ENCODE measurements around the gene SPON1. TPM values are rescaled to one million over a fixed set of nuclear protein-coding genes. Genes with fewer than 3 reads are reported as not detected.

Gene SPON1
- total RNA-seq, 1 experiment from 2014 or later: not detected

DNA sequence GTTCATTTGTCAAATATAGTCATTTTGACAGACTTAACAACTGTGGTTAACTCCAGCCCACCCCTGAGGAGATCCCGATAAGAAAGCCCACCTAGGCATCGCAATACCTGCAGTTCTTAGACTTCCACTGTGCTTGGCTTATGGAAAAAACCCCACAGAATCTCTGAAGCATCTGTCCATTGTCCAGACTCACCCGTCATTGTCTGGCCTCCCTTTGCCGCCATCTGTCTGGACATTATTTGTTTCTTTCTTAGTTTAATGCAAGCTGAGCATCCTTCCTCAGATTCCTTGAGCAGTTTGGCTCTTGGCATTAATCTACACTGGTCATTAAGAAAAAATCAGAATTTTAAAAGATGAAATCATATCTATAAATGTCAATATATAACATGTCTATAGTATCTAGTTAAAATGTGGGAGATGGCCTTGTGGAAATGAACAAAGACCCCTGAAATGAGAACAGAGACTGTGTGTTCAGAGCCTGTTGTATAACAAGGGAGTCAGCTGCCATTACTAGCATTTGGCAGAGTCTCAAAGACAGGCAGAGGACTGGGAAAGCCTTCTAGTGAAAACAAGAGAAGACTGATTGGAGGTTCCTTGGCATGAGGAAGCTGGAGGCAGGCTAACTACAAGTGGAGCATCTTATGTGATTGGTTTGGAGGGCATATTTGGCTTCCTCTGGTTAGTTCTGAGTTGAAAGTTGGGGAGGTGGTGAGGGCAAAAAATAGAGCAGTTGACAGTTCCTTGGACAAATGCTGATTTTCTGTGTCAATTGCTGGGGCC is 80.4 kb downstream of the SPON1 start:
- POLR2A ChIA-PET (ENCODE audit: unreplicated experiment): no interaction called here
- no peaks in the 10 kb centered on the region for H3F3A ChIP-seq (ENCODE audit: low read length, unreplicated experiment)
- intact Hi-C loops (cut with micrococcal nuclease): loop anchor here (5.0 kb wide), 1 partner anchor 104 kb away; no protein-coding TSS in a partner anchor
- DNase-seq: no peak
- no peaks in the 10 kb centered on the region for H3K4me1 ChIP-seq (ENCODE audit: insufficient read depth, low read length)
- no peaks in the 10 kb centered on the region for H3K9me2 ChIP-seq (replicated peaks; ENCODE audit: low read length)
- no peak overlapping the region for H2AFZ ChIP-seq (ENCODE audit: low read length)
- no peak for ATAC-seq
- H3K27ac ChIP-seq (ENCODE audit: low read length): no peak overlapping the region
- H3K9ac ChIP-seq (ENCODE audit: low read length): no peak overlapping the region
- H4K20me1 ChIP-seq (ENCODE audit: low read length): no peaks in the 10 kb centered on the region
- CTCF ChIA-PET: no interaction called here
- peaks cover 18% of the 10 kb centered on the region; the same call in 1 of the 2 replicates for H3K27me3 ChIP-seq (ENCODE audit: low read length)
- TF ChIP-seq EZH2phosphoT487 (IDR thresholded peaks at IDR 0.05; ENCODE audit: borderline replicate concordance, low read length) (no peak), EZH2 (IDR thresholded peaks at IDR 0.05; ENCODE audit: low read length, unreplicated experiment) (no peak)
- TF ChIP-seq, protein P1, sequence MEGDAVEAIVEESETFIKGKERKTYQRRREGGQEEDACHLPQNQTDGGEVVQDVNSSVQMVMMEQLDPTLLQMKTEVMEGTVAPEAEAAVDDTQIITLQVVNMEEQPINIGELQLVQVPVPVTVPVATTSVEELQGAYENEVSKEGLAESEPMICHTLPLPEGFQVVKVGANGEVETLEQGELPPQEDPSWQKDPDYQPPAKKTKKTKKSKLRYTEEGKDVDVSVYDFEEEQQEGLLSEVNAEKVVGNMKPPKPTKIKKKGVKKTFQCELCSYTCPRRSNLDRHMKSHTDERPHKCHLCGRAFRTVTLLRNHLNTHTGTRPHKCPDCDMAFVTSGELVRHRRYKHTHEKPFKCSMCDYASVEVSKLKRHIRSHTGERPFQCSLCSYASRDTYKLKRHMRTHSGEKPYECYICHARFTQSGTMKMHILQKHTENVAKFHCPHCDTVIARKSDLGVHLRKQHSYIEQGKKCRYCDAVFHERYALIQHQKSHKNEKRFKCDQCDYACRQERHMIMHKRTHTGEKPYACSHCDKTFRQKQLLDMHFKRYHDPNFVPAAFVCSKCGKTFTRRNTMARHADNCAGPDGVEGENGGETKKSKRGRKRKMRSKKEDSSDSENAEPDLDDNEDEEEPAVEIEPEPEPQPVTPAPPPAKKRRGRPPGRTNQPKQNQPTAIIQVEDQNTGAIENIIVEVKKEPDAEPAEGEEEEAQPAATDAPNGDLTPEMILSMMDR (conservative IDR thresholded peaks at IDR 0.05; ENCODE audit: low read depth, low read length): no peak
- no peak overlapping the region for H3K4me2 ChIP-seq (ENCODE audit: low read length)
- H3K4me3 ChIP-seq (ENCODE audit: low read length): no peak overlapping the region
- BruUV-seq (replicated peaks): no TSS peak
- no peaks in the 10 kb centered on the region for H3K79me2 ChIP-seq (ENCODE audit: low read length)
- H3K36me3 ChIP-seq (ENCODE audit: low read depth, low read length): no peaks in the 10 kb centered on the region
- H3K9me3 ChIP-seq (ENCODE audit: low read length): no peaks in the 10 kb centered on the region

GRCh38 chr11:14044916-14045315 is 82.4 kb downstream of the SPON1 start:
- H3K4me2 ChIP-seq (ENCODE audit: low read length): no peak overlapping the region
- H2AFZ ChIP-seq (ENCODE audit: low read length): no peak overlapping the region
- DNase-seq (no peak), ATAC-seq (no peak)
- H3F3A ChIP-seq (ENCODE audit: low read length, unreplicated experiment): no peaks in the 10 kb centered on the region
- intact Hi-C loops (cut with micrococcal nuclease): loop anchor here (5.0 kb wide), 1 partner anchor 102 kb away; no protein-coding TSS in a partner anchor
- H3K9ac ChIP-seq (ENCODE audit: low read length): no peak overlapping the region
- H3K9me2 ChIP-seq (replicated peaks; ENCODE audit: low read length): no peaks in the 10 kb centered on the region
- H3K36me3 ChIP-seq (ENCODE audit: low read depth, low read length): no peaks in the 10 kb centered on the region
- no TSS peak for BruUV-seq (replicated peaks)
- H3K27me3 ChIP-seq (ENCODE audit: low read length): peaks cover 24% of the 10 kb centered on the region; the same call in 1 of the 2 replicates
- CTCF ChIA-PET: no interaction called here
- H3K4me1 ChIP-seq (ENCODE audit: insufficient read depth, low read length): no peaks in the 10 kb centered on the region
- no peaks in the 10 kb centered on the region for H3K9me3 ChIP-seq (ENCODE audit: low read length)
- no peaks in the 10 kb centered on the region for H3K79me2 ChIP-seq (ENCODE audit: low read length)
- no peaks in the 10 kb centered on the region for H4K20me1 ChIP-seq (ENCODE audit: low read length)
- POLR2A ChIA-PET (ENCODE audit: unreplicated experiment): no interaction called here
- no peak overlapping the region for H3K27ac ChIP-seq (ENCODE audit: low read length)
- TF ChIP-seq EZH2phosphoT487 (IDR thresholded peaks at IDR 0.05; ENCODE audit: borderline replicate concordance, low read length): no peak
- no peak for TF ChIP-seq EZH2 (IDR thresholded peaks at IDR 0.05; ENCODE audit: low read length, unreplicated experiment)
- TF ChIP-seq, protein P1 (conservative IDR thresholded peaks at IDR 0.05; ENCODE audit: low read depth, low read length): no peak
- H3K4me3 ChIP-seq (ENCODE audit: low read length): no peak overlapping the region

- no peaks in the 10 kb centered on the region for H4K20me1 ChIP-seq (ENCODE audit: low read length)
These were observed 82.9 kb downstream of the SPON1 start for GRCh38 chr11:14045417-14045816.

More at GRCh38 chr11:14045417-14045816, 82.9 kb downstream of the SPON1 start:
- TF ChIP-seq, protein P1 (conservative IDR thresholded peaks at IDR 0.05; ENCODE audit: low read depth, low read length): no peak
- TF ChIP-seq EZH2 (IDR thresholded peaks at IDR 0.05; ENCODE audit: low read length, unreplicated experiment) (no peak), EZH2phosphoT487 (IDR thresholded peaks at IDR 0.05; ENCODE audit: borderline replicate concordance, low read length) (no peak)
- Histone ChIP-seq H2AFZ (ENCODE audit: low read length) (no peak overlapping the region), H3K79me2 (ENCODE audit: low read length) (no peaks in the 10 kb centered on the region), H3K4me3 (ENCODE audit: low read length) (no peak overlapping the region), H3K36me3 (ENCODE audit: low read depth, low read length) (no peaks in the 10 kb centered on the region), H3K27ac (ENCODE audit: low read length) (no peak overlapping the region), H3K9ac (ENCODE audit: low read length) (no peak overlapping the region), H3K27me3 (ENCODE audit: low read length) (peaks cover 24% of the 10 kb centered on the region; the same call in 1 of the 2 replicates), H3K4me1 (ENCODE audit: insufficient read depth, low read length) (no peaks in the 10 kb centered on the region), H3F3A (ENCODE audit: low read length, unreplicated experiment) (no peaks in the 10 kb centered on the region), H3K4me2 (ENCODE audit: low read length) (no peak overlapping the region), H3K9me2 (replicated peaks; ENCODE audit: low read length) (no peaks in the 10 kb centered on the region), H3K9me3 (ENCODE audit: low read length) (no peaks in the 10 kb centered on the region)
- ChIA-PET POLR2A (ENCODE audit: unreplicated experiment) (no interaction called here), CTCF (no interaction called here)
- ATAC-seq: no peak
- no peak for DNase-seq
- no TSS peak for BruUV-seq (replicated peaks)
- intact Hi-C loops (cut with micrococcal nuclease): no loop called here
